AG04450 (cell line): Measurements from ENCODE around the gene EEIG1. TPM values are rescaled to one million over a fixed set of nuclear protein-coding genes. Genes with fewer than 3 reads are reported as not detected.

Experiments
- CTCF ChIA-PET: fragments of 300-600, 350-600 bp; formaldehyde crosslinking; extraction: SDS; loops from one replicate; lab custom pipeline; 2022; ENCODE audit warnings: antibody characterized with exemption, inconsistent platforms; lab: Charles Lee
- POLR2A ChIA-PET: fragments of 350-600 bp; formaldehyde crosslinking; extraction: SDS; loops from one replicate; lab custom pipeline; 2021; ENCODE audit warnings: antibody characterized with exemption, inconsistent platforms; lab: Yijun Ruan, JAX
- DNase-seq: peaks from one replicate; pipeline ENCODE4 v3.0.0-alpha.2; 2011; ENCODE audit warnings: low read depth, low spot score
- H3K27ac ChIP-seq: one replicate; pipeline ENCODE4 v1.5.1; 2012; ENCODE audit warnings: low read depth, low read length, control low read depth
- H3K27me3 ChIP-seq: one replicate; pipeline ENCODE4 v1.6.0; 2012; ENCODE audit warnings: low read length; ENCODE audit not compliant: control insufficient read depth, insufficient read depth
- H3K4me3 ChIP-seq: 2 replicates; pipeline ENCODE4 v1.5.1; 2011; ENCODE audit warnings: mild to moderate bottlenecking, low read depth, low read length, control low read depth
- H3K9me3 ChIP-seq: 2 replicates; pipeline ENCODE4 v1.5.1; 2012; ENCODE audit warnings: low read length; ENCODE audit not compliant: control insufficient read depth, insufficient read depth
- CTCF ChIP-seq: IDR thresholded peaks from 2 replicates; pipeline ENCODE4 v1.5.1; 2011; ENCODE audit warnings: low read depth, low read length, control low read depth, inconsistent platforms
- polyA plus RNA-seq: library from polyadenylated mRNA; depleted of rRNA; stranded (reverse); fragments of >200 nt; gene quantifications from 2 replicates; pipeline ENCODE4 v1.2.3, GENCODE V29; 2011

The EEIG1 gene
- polyA plus RNA-seq, 1 experiment: 8.3 TPM

DNA sequence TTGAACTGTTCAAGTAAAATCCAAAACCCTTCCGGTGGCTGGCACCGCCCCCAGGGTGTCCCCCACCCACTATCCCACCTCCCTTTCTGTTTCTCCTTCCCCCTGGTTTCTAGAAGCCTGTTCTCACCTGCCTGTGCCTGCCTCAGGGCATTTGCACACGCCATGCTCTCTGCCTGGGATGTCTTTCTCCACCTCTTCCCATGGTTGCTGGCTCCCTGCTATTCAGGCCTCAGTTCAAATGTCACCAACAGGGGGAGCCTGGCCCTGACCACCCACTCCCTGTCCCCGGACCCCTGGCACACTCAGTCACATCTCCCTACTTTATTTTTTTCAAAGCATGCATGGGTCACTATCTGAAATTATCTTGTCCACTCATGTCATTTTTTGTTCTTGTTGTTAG, 39.9 kb upstream of the EEIG1 start:
- ChIA-PET POLR2A (interaction anchor here (0.6 kb wide), 1 partner anchor 622 kb away, joined by 3 read pairs; no protein-coding TSS in a partner anchor), CTCF (interaction anchor here (1.2 kb wide), 1 partner anchor 15 kb away, joined by 3 read pairs; no protein-coding TSS in a partner anchor)
- 0 out of 2 replicates have a peak, but pooled peaks have one; percentile 20 for TF ChIP-seq CTCF
- H3K27ac ChIP-seq: no peak overlapping the region
- no peak for DNase-seq
- no peaks in the 10 kb centered on the region for H3K27me3 ChIP-seq
- H3K9me3 ChIP-seq: no peaks in the 10 kb centered on the region
- H3K4me3 ChIP-seq: no peak overlapping the region

DNA sequence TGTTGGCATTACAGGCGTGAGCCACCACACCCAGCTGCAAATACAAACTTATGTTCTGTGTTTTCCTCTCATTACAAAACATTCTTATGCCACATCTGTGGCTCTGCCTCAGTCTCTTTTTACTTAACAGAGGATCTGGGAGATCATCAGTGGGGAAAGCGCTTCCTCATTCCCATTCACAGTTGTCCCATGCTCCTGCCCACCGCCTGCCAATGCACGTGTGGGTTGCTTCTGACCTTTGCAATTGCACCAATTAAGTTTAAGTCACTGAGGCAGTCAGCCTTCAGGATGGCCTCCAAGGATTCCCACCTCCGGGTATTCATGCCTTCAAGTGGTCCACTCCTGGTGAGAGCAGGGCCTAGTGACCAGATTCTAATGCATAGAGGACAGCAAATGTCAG, 34.9 kb upstream of the EEIG1 start:
- POLR2A ChIA-PET: no interaction called here
- CTCF ChIA-PET: no interaction called here
- no peaks in the 10 kb centered on the region for H3K9me3 ChIP-seq
- DNase-seq: no peak
- no peak overlapping the region for H3K4me3 ChIP-seq
- no peak for TF ChIP-seq CTCF
- no peaks in the 10 kb centered on the region for H3K27me3 ChIP-seq
- no peak overlapping the region for H3K27ac ChIP-seq

DNA sequence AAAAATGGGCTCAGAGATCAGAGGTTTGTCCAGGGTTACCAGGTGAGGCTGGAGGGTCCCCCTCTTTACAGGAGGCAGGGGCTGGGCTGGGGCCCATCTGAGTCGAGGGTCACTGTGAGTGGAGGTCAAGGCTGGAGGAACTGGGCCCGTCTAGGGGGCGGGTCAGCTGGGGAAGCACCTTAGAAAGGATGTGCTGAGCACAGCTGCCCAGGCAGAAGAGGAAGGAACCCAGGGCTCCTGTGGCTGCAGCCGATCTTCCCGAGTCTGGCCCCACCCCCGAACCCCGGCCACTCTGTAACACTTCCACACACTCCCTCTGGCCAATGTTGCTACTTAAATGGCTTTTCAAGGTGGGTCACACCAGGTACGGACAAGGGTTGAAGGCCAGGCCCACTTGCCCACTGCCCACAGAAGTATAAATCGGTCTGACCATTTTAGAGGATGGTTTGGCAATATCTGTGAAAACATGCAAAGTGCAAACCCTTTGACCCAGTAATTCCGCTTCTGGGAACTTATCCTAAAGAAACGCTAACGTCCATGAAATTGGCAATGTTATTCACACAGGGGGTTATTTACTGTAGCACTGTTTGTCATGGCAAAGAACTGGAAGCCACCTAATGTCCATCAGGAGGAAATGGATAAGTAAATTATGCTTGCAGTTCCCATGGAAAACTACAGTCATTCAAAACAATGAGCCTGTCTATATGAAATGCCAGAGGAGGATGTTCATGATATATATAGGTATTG, 30.5 kb upstream of the EEIG1 start:
- CTCF ChIA-PET: no interaction called here
- Histone ChIP-seq H3K4me3 (no peak overlapping the region), H3K27ac (no peak overlapping the region), H3K27me3 (no peaks in the 10 kb centered on the region), H3K9me3 (peaks cover 8% of the 10 kb centered on the region; the same call in 1 of the 2 replicates)
- POLR2A ChIA-PET: no interaction called here
- no peak for DNase-seq
- no peak for TF ChIP-seq CTCF

- ChIA-PET POLR2A (no interaction called here), CTCF (no interaction called here)
- TF ChIP-seq CTCF: no peak
- Histone ChIP-seq H3K27ac (no peak overlapping the region), H3K9me3 (peaks cover 8% of the 10 kb centered on the region; the same call in 1 of the 2 replicates), H3K27me3 (no peaks in the 10 kb centered on the region), H3K4me3 (no peak overlapping the region)
- no peak for DNase-seq
Observed at GRCh38 chr9:128009639-128010038, 28.9 kb upstream of the EEIG1 start.

DNA sequence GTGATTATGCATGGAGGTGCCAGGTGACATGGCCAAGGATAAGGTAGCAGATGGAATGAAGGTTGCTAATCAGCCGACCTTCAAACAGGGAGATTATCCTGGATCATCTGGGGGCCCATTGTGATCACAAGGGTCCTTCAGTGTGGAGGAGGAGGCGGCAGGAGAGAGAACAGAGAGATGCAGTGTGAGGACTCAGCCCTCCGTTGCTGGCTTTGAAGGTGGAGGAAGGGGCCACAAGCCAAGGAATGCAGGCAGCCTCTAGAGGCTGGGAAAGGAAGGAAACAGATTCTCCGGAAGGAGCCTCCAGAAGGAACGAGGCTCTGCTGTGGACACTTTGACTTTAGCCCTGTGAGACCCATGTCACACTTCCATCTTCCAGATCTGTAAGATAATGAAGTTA, 27.4 kb upstream of the EEIG1 start:
- POLR2A ChIA-PET: no interaction called here
- Histone ChIP-seq H3K9me3 (peaks cover 8% of the 10 kb centered on the region; the same call in 1 of the 2 replicates), H3K4me3 (no peak overlapping the region), H3K27ac (no peak overlapping the region), H3K27me3 (no peaks in the 10 kb centered on the region)
- TF ChIP-seq CTCF: no peak
- CTCF ChIA-PET: no interaction called here
- no peak for DNase-seq
